GM13976 (cell line): ENCODE measurements around the gene EDN1.
A peak's percentile ranks its signal among the peaks of the same experiment; 100 is the strongest.

ENCODE experiments used
- DNase-seq: peaks from one replicate; pipeline ENCODE4 v3.0.0; 2012; ENCODE audit warnings: low spot score
- in situ Hi-C: fragments of 300-500 bp; cut with MboI; formaldehyde crosslinking; loops from one replicate; pipeline ENCODE4 v1.12.0; 2022; ENCODE audit warnings: low sequenced_read_pairs, mixed read lengths, inconsistent platforms; ENCODE audit not compliant: unreplicated experiment
- TF ChIP-seq, protein P1 (sequence below): IDR thresholded peaks from 2 replicates; pipeline ENCODE4 v1.5.1; 2012; ENCODE audit warnings: borderline replicate concordance, mild to moderate bottlenecking; ENCODE audit not compliant: insufficient read depth; ENCODE audit errors: extremely low read depth, missing control alignments, control extremely low read depth

EDN1 gene

DNA sequence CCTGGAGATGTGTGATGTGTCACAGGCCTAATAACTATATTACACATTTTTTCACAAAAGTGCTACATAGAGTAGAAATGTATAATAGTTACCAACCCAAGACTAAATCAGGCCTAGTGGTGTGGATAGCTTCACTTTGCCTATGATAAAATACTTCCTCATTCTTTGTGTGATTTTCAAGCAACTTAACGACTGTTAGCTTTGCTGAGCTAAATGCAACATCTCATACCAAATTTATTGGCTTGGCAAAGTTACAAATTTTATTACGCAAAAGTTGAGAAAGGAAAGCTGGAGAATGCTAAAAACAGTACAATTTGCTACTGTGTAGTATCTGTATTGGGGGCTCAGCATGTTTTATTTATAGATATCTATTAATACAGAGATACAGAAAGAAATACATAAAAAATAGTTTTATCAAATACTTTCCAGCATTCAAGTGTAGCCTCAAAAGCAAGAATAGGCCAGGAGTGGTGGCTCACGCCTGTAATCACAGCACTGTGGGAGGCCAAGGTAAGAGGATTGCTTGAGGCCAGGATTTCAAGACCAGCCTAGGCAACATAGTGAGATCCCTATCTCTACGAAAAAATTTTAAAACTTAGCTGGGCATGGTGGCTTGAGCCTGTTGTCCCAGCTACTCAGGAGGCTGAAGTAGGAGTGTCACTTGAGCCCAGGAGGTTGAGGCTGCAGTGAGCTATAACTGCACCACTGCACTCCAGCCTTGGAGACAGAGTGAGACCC, 3.6 kb upstream of the EDN1 start:
- TF ChIP-seq, protein P1, sequence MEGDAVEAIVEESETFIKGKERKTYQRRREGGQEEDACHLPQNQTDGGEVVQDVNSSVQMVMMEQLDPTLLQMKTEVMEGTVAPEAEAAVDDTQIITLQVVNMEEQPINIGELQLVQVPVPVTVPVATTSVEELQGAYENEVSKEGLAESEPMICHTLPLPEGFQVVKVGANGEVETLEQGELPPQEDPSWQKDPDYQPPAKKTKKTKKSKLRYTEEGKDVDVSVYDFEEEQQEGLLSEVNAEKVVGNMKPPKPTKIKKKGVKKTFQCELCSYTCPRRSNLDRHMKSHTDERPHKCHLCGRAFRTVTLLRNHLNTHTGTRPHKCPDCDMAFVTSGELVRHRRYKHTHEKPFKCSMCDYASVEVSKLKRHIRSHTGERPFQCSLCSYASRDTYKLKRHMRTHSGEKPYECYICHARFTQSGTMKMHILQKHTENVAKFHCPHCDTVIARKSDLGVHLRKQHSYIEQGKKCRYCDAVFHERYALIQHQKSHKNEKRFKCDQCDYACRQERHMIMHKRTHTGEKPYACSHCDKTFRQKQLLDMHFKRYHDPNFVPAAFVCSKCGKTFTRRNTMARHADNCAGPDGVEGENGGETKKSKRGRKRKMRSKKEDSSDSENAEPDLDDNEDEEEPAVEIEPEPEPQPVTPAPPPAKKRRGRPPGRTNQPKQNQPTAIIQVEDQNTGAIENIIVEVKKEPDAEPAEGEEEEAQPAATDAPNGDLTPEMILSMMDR: no peak
- in situ Hi-C loops: no loop called here
- no peak for DNase-seq

- TF ChIP-seq, protein P1: no peak
- DNase-seq: no peak
- in situ Hi-C loops: no loop called here
These were observed 1.9 kb upstream of the EDN1 start for GRCh38 chr6:12288211-12288618.

DNA sequence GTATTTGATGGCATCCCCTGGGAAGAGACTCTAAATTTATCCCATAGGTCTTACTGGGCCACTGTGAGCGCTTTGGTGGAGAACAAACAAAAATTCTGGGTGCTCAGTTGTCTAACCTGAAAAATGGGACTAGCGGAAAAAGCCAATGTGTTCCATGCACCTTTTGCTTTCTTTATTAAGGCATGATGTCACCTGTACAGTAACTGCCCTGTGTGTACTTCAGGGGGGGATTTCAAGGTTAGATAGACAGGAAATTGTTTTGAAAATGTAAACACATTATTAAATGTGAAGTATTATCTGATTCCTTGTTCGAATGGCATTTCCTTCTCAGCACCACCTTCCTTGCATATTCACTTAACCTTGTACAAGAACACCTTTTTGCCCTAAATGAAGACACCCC, 1.2 kb upstream of the EDN1 start:
- TF ChIP-seq, protein P1: no peak
- in situ Hi-C loops: no loop called here
- peak; percentile 38 for DNase-seq

DNA sequence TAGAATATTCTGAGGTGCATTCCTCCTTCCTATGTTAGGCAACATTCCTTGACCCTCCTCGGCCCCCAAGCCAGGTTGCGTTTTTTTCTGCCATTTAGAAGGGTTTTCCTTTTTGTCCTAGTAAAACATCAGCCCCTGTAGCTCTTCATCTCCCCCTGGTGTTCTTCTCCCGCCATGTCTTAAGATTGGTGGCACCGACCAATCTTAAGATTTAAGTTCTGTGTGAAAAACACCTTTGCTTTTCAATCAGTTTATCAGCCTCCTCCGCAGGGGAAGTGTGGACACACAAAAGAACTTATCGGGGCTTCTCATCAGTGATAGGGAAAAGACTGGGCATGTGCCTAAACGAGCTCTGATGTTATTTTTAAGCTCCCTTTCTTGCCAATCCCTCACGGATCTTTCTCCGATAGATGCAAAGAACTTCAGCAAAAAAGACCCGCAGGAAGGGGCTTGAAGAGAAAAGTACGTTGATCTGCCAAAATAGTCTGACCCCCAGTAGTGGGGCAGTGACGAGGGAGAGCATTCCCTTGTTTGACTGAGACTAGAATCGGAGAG, 719 bp upstream of the EDN1 start:
- in situ Hi-C loops: no loop called here
- TF ChIP-seq, protein P1: peak; percentile 63
- peak; percentile 78 for DNase-seq

- in situ Hi-C loops: loop anchor here (10.0 kb wide), 1 partner anchor 314 kb away; no protein-coding TSS in a partner anchor
- TF ChIP-seq, protein P1: no peak
- DNase-seq: peak; percentile 25
These were observed 1.1 kb downstream of the EDN1 start for GRCh38 chr6:12291071-12291838.

- in situ Hi-C loops: loop anchor here (10.0 kb wide), 1 partner anchor 313 kb away; no protein-coding TSS in a partner anchor
- TF ChIP-seq, protein P1: peak; percentile 27
- DNase-seq: peak; percentile 54
These were observed 1.9 kb downstream of the EDN1 start for GRCh38 chr6:12291839-12292604.
